H1 (cell line): ENCODE results near the gene SENP6. TPM values are rescaled to one million over a fixed set of nuclear protein-coding genes. Genes with fewer than 3 reads are reported as not detected.

Source experiments
- CTCF ChIA-PET: fragments of 300-600 bp; sonication (Branson Sonifier 250); formaldehyde crosslinking; loops from one replicate; lab custom pipeline; 2021; ENCODE audit not compliant: partially characterized antibody; lab: Charles Lee
- POLR2A ChIA-PET: fragments of 300-600 bp; sonication (Branson Sonifier 250); formaldehyde crosslinking; loops from one replicate; lab custom pipeline; 2021; ENCODE audit warnings: inconsistent platforms; ENCODE audit not compliant: partially characterized antibody; lab: Charles Lee
- DNase-seq, 2 experiments: peaks; one replicate each; pipeline versions ENCODE4 v3.0.0 to v3.0.0-alpha.2; 2010 to 2022; ENCODE audit warnings: low spot score in 2 of 2, low read depth in 1 of 2, mixed read lengths in 1 of 2
- FAIRE-seq: peaks from 2 replicates; lab custom pipeline; 2011; peaks lifted over from hg19 to GRCh38; lab: Jason Lieb, UNC
- H2AFZ ChIP-seq: 2 replicates; pipeline ENCODE4 v1.8.1; 2012; ENCODE audit warnings: low read length, inconsistent platforms
- H2AK5ac ChIP-seq: 2 replicates; pipeline ENCODE4 v1.6.1; 2013; ENCODE audit warnings: low read depth, low read length
- H2BK120ac ChIP-seq: replicated peaks from 2 replicates; pipeline ENCODE3; 2013; ENCODE audit warnings: low read depth, low read length, inconsistent platforms
- H2BK12ac ChIP-seq: 2 replicates; pipeline ENCODE4 v1.6.1; 2013; ENCODE audit warnings: low read depth, low read length
- H2BK15ac ChIP-seq: 2 replicates; pipeline ENCODE4 v1.6.1; 2013; ENCODE audit warnings: low read length
- H2BK20ac ChIP-seq: 2 replicates; pipeline ENCODE4 v1.6.1; 2013; ENCODE audit warnings: low read length
- H2BK5ac ChIP-seq: 2 replicates; pipeline ENCODE4 v1.6.1; 2013; ENCODE audit warnings: low read depth, low read length
- H3K14ac ChIP-seq: 2 replicates; pipeline ENCODE4 v1.6.1; 2013; ENCODE audit warnings: inconsistent platforms; ENCODE audit not compliant: insufficient read length
- H3K18ac ChIP-seq: 2 replicates; pipeline ENCODE4 v1.6.1; 2013; ENCODE audit warnings: low read length; ENCODE audit errors: extremely low read depth
- H3K23ac ChIP-seq: 2 replicates; pipeline ENCODE4 v1.6.1; 2013; ENCODE audit warnings: inconsistent platforms; ENCODE audit not compliant: insufficient read length
- H3K23me2 ChIP-seq: 2 replicates; pipeline ENCODE4 v1.6.1; 2013; ENCODE audit warnings: low read depth, low read length
- H3K27ac ChIP-seq: 2 replicates; pipeline ENCODE4 v1.6.1; 2011; ENCODE audit warnings: low read depth, low read length, inconsistent platforms
- H3K27me3 ChIP-seq, 4 experiments: replicated peaks in 1 of 4; 1 replicate in 1 of 4; 2 replicates in 3 of 4; pipeline versions ENCODE4 v1.6.1 to v1.8.1; 2011 to 2013; ENCODE audit warnings: low read length in 3 of 4, mild to moderate bottlenecking in 3 of 4, inconsistent platforms in 2 of 4, mixed read lengths in 2 of 4, moderate library complexity in 1 of 4; ENCODE audit not compliant: control insufficient read depth in 3 of 4, insufficient read depth in 3 of 4; ENCODE audit errors: extremely low read depth in 1 of 4
- H3K36me3 ChIP-seq, 4 experiments: 2 replicates each; pipeline versions ENCODE4 v1.6.1 to v1.8.1; 2011 to 2013; ENCODE audit warnings: mild to moderate bottlenecking in 4 of 4, low read length in 3 of 4, moderate library complexity in 2 of 4, control low read depth in 1 of 4, inconsistent platforms in 1 of 4; ENCODE audit not compliant: insufficient read depth in 4 of 4, control insufficient read depth in 2 of 4
- H3K4ac ChIP-seq: replicated peaks from 2 replicates; pipeline ENCODE3; 2013; ENCODE audit warnings: low read length, low read depth, mixed read lengths, inconsistent platforms; ENCODE audit not compliant: insufficient read length
- H3K4me1 ChIP-seq, 4 experiments: replicated peaks in 1 of 4; 1 replicate in 1 of 4; 2 replicates in 3 of 4; pipeline versions ENCODE4 v1.6.1 to v1.8.1; 2011 to 2013; ENCODE audit warnings: low read length in 3 of 4, inconsistent platforms in 2 of 4, mixed read lengths in 1 of 4; ENCODE audit not compliant: insufficient read depth in 4 of 4, control insufficient read depth in 3 of 4
- H3K4me2 ChIP-seq, 2 experiments: 2 replicates each; pipeline versions ENCODE4 v1.6.1 to v1.8.1; 2011 to 2013; ENCODE audit warnings: low read depth in 2 of 2, low read length in 2 of 2, control low read depth in 1 of 2, inconsistent platforms in 1 of 2, mild to moderate bottlenecking in 1 of 2; ENCODE audit not compliant: insufficient read depth in 1 of 2
- H3K4me3 ChIP-seq, 4 experiments: fragments of 200-600, 300-600 bp in 1 of 4; sonication (generic), shearing (Covaris generic), sonication (Bioruptor Twin) in 1 of 4; 2 replicates each; pipeline versions ENCODE4 v1.5.1 to v1.8.1; 2011 to 2016; ENCODE audit warnings: low read length in 4 of 4, low read depth in 3 of 4, control low read depth in 2 of 4, inconsistent platforms in 2 of 4, mild to moderate bottlenecking in 2 of 4, mixed read lengths in 1 of 4, moderate library complexity in 1 of 4; ENCODE audit not compliant: insufficient read depth in 2 of 4; ENCODE audit errors: extremely low read depth in 1 of 4
- H3K56ac ChIP-seq: replicated peaks from 2 replicates; pipeline ENCODE3; 2013; ENCODE audit warnings: low read depth, mild to moderate bottlenecking, mixed read lengths, low read length, inconsistent platforms; ENCODE audit not compliant: insufficient read length
- H3K79me1 ChIP-seq: 2 replicates; pipeline ENCODE4 v1.6.1; 2013; ENCODE audit warnings: low read depth, low read length, control low read depth
- H3K79me2 ChIP-seq, 2 experiments: 2 replicates each; pipeline versions ENCODE4 v1.6.1 to v1.8.1; 2012 to 2013; ENCODE audit warnings: low read length in 2 of 2, mild to moderate bottlenecking in 2 of 2, inconsistent platforms in 1 of 2; ENCODE audit not compliant: insufficient read depth in 2 of 2, control insufficient read depth in 1 of 2
- H3K9ac ChIP-seq, 4 experiments: replicated peaks in 1 of 4; 1 replicate in 1 of 4; 2 replicates in 3 of 4; pipeline versions ENCODE4 v1.6.1 to v1.8.1; 2011 to 2013; ENCODE audit warnings: low read depth in 3 of 4, low read length in 3 of 4, control low read depth in 2 of 4, mild to moderate bottlenecking in 2 of 4, moderate library complexity in 2 of 4, inconsistent platforms in 1 of 4; ENCODE audit errors: extremely low read depth in 1 of 4
- H3K9me3 ChIP-seq, 2 experiments: 2 replicates each; pipeline versions ENCODE4 v1.6.1 to v1.8.1; 2012 to 2013; ENCODE audit warnings: mild to moderate bottlenecking in 2 of 2, moderate library complexity in 2 of 2, control low read depth in 1 of 2, inconsistent platforms in 1 of 2, low read depth in 1 of 2, low read length in 1 of 2, mixed read lengths in 1 of 2; ENCODE audit not compliant: insufficient read depth in 2 of 2
- H4K20me1 ChIP-seq, 2 experiments: replicated peaks in 1 of 2; 2 replicates each; pipeline versions ENCODE3 to v1.8.1; 2011 to 2013; ENCODE audit warnings: inconsistent platforms in 2 of 2, low read length in 2 of 2, mild to moderate bottlenecking in 1 of 2; ENCODE audit not compliant: insufficient read depth in 2 of 2, control insufficient read depth in 1 of 2
- H4K5ac ChIP-seq: 2 replicates; pipeline ENCODE4 v1.6.1; 2013; ENCODE audit warnings: low read length, low read depth, mixed read lengths, inconsistent platforms; ENCODE audit not compliant: insufficient read length
- H4K8ac ChIP-seq: 2 replicates; pipeline ENCODE4 v1.8.0; 2013; ENCODE audit warnings: mild to moderate bottlenecking, moderate library complexity, low read length, inconsistent platforms; ENCODE audit not compliant: insufficient read depth; ENCODE audit errors: extremely low read depth
- H4K91ac ChIP-seq: replicated peaks from 2 replicates; pipeline ENCODE3; 2013; ENCODE audit warnings: low read length, mixed read lengths, inconsistent platforms; ENCODE audit not compliant: insufficient read length
- BACH1 ChIP-seq: IDR thresholded peaks from 2 replicates; pipeline ENCODE4 v1.6.1; 2012; ENCODE audit warnings: low read length, improper control_type of control experiment
- CTCF ChIP-seq, 3 experiments: IDR thresholded peaks; 1 replicate in 2 of 3; 2 replicates in 1 of 3; pipeline versions ENCODE4 v1.5.1 to v1.6.1; 2011; ENCODE audit warnings: low read length in 3 of 3, mild to moderate bottlenecking in 3 of 3, inconsistent platforms in 2 of 3, low read depth in 1 of 3, moderate library complexity in 1 of 3; ENCODE audit not compliant: insufficient read depth in 1 of 3; ENCODE audit errors: control extremely low read depth in 1 of 3
- JUN ChIP-seq: IDR thresholded peaks from 2 replicates; pipeline ENCODE4 v1.6.1; 2011; ENCODE audit warnings: low read depth, mild to moderate bottlenecking, improper control_type of control experiment, low read length
- RFX5 ChIP-seq: IDR thresholded peaks from 2 replicates; pipeline ENCODE4 v1.6.1; 2011; ENCODE audit warnings: low read depth, low read length, improper control_type of control experiment, borderline replicate concordance
- SP2 ChIP-seq: IDR thresholded peaks from 2 replicates; pipeline ENCODE4 v1.6.1; 2012; ENCODE audit warnings: mild to moderate bottlenecking, low read length, inconsistent platforms
- SUZ12 ChIP-seq: fragments of 200-600 bp; sonication (generic); IDR thresholded peaks from 2 replicates; pipeline ENCODE4 v1.6.1; 2012; ENCODE audit warnings: mild to moderate bottlenecking, inconsistent platforms, low read length, moderate library complexity, mixed read lengths
- TCF12 ChIP-seq: IDR thresholded peaks from 2 replicates; pipeline ENCODE4 v1.6.1; 2011; ENCODE audit warnings: low read depth, mild to moderate bottlenecking, low read length
- TEAD4 ChIP-seq: IDR thresholded peaks from 2 replicates; pipeline ENCODE4 v1.6.1; 2012; ENCODE audit warnings: low read depth, low read length, inconsistent platforms, mixed read lengths
- ZNF274 ChIP-seq: IDR thresholded peaks from 2 replicates; pipeline ENCODE4 v1.7.0; 2012; ENCODE audit warnings: low read length, borderline replicate concordance; ENCODE audit errors: extremely low read depth
- WGBS, 2 experiments: shearing (Covaris generic) in 1 of 2; methylation state at CpG; one replicate each; pipeline versions ENCODE4 v1.1.6 to v1.1.7; 2013 to 2015; ENCODE audit warnings: low lambda C conversion rate in 2 of 2, mixed read lengths in 2 of 2, inconsistent platforms in 1 of 2, low coverage in 1 of 2, missing lambda C conversion rate in 1 of 2; ENCODE audit not compliant: insufficient replicate concordance in 2 of 2, insufficient coverage in 1 of 2, insufficient read length in 1 of 2; ENCODE audit errors: extremely low coverage in 1 of 2, missing lambda C conversion rate in 1 of 2; 5-methylcytosine and 5-hydroxymethylcytosine counted together
- polyA plus RNA-seq, 7 experiments: library from polyadenylated mRNA; depleted of rRNA in 3 of 7; stranded (reverse) in 5 of 7; unstranded in 2 of 7; fragments of >200 nt in 5 of 7; fragments of 200-250 nt in 2 of 7; gene quantifications; 1 replicate in 5 of 7; 2 replicates in 1 of 7; 4 replicates in 1 of 7; pipeline versions ENCODE4 v1.2.1 to v1.2.3, GENCODE V29; 2011 to 2013; ENCODE audit warnings: missing spikeins in 2 of 7, mixed read lengths in 2 of 7
- total RNA-seq: library from RNA; stranded (reverse); fragmentation: NEBNext Ultra II Directional; extraction: Animal tissue kit (Norgen Biotek cat#: 25700); gene quantifications from 2 replicates; pipeline ENCODE4 v1.2.1, GENCODE V29; 2021
- TF ChIP-seq, protein P1 (sequence below): IDR thresholded peaks from 2 replicates; pipeline ENCODE4 v1.6.1; 2012; ENCODE audit warnings: inconsistent platforms

Gene SENP6
- total and polyA plus RNA-seq, 2 of the 8 experiments (the other 6 are each of a cell fraction or from before 2014, with no cell fraction given), result 13.8 to 103 TPM

DNA sequence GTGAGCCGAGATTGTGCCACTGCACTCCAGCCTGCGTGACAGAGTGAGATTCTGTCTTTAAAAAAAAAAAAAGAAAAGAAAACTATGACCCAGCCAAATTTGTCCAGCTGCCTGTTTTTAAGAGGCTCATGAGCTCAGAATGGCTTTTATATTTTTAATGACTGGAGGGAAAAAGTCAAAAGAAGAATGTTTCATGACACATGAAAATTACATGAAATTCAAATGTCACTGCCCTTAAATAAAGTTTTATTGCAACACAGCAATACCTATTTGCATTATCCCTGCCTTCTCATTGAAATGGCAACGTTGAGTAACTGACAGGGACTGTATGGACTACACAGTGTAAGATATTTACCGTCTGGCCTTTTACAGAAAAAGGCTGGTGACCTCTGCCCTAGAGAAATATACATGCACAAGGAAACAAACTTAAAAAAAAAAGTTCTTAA, 11.4 kb downstream of the SENP6 start:
- Histone ChIP-seq H3K56ac (no peak overlapping the region), H3K4ac (no peak overlapping the region), H3K23me2 (no peaks in the 10 kb centered on the region), H4K91ac (no peak overlapping the region), H3K9ac (no peak overlapping the region), H3K4me1 (peaks cover 0 to 10% (median 3%) of the 10 kb centered on the region in 4 experiments; a peak in 4 of 7 replicates), H3K18ac (no peak overlapping the region), H4K20me1 (peaks cover 13 to 19% of the 10 kb centered on the region in 2 experiments), H2BK15ac (no peak overlapping the region), H3K36me3 (peaks cover 0 to 3% (median 0%) of the 10 kb centered on the region in 4 experiments; a peak in 1 of 8 replicates), H2BK12ac (no peak overlapping the region), H2BK20ac (no peak overlapping the region), H4K5ac (no peak overlapping the region), H2AFZ (no peak overlapping the region), H2BK5ac (no peak overlapping the region), H3K9me3 (no peaks in the 10 kb centered on the region), H2AK5ac (no peak overlapping the region), H3K14ac (no peak overlapping the region), H2BK120ac (no peak overlapping the region), H3K79me1 (no peaks in the 10 kb centered on the region)
- FAIRE-seq (no peak), DNase-seq (no peak)
- WGBS, 2 experiments, result 82% methylated on average over 4 of the region's 4 CpGs; no CpG with 5 or more reads in 1 of the 2 experiments
- POLR2A ChIA-PET, result interaction anchor here (6.1 kb wide), 1 partner anchor 10 kb away, joined by 48 read pairs; the partner anchor contains the start of gene SENP6
- CTCF ChIA-PET, result no interaction called here
- TF ChIP-seq, protein P1, sequence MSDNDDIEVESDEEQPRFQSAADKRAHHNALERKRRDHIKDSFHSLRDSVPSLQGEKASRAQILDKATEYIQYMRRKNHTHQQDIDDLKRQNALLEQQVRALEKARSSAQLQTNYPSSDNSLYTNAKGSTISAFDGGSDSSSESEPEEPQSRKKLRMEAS, result no peak
- TF ChIP-seq SUZ12 (no peak), JUN (no peak), CTCF (IDR thresholded peaks at IDR 0.05; ENCODE audit: control extremely low read depth in 1 of 3, insufficient read depth in 1 of 3, low read depth in 1 of 3, low read length in 3 of 3) (no peak), BACH1 (no peak), RFX5 (no peak), TEAD4 (no peak), SP2 (no peak), ZNF274 (no peak), TCF12 (no peak)
- TF ChIP-seq, all 59 proteins: peak for 0
- no peak overlapping the region for H3K27ac ChIP-seq
- no peak overlapping the region for H3K4me3 ChIP-seq
- no peaks in the 10 kb centered on the region for H3K27me3 ChIP-seq
- peaks cover 36 to 99% of the 10 kb centered on the region in 2 experiments for H3K79me2 ChIP-seq
- H3K23ac ChIP-seq, result no peak overlapping the region
- H4K8ac ChIP-seq, result no peak overlapping the region
- no peak overlapping the region for H3K4me2 ChIP-seq
